Gastrocnemius medialis (tissue), 4 donors: ENCODE results near the gene RBFOX2.

Experiments used
- CTCF ChIP-seq, 5 experiments: fragments of 450-650 bp in 3 of 5; fragments of 200-600 bp in 2 of 5; sonication (generic) in 2 of 5; IDR thresholded peaks in 4 of 5; conservative IDR thresholded peaks in 1 of 5; 1 replicate in 4 of 5; 2 replicates in 1 of 5; pipeline ENCODE4 v1.5.1; 2016 to 2019; ENCODE audit warnings: antibody characterized with exemption in 5 of 5, mild to moderate bottlenecking in 3 of 5, moderate library complexity in 3 of 5
- POLR2A ChIP-seq, 2 donors: fragments of 450-650 bp; IDR thresholded peaks; one replicate each; pipeline ENCODE4 v1.6.1; 2017; ENCODE audit warnings: antibody characterized with exemption in 2 of 2, mild to moderate bottlenecking in 2 of 2, moderate library complexity in 2 of 2

GRCh38 chr22:35733036-35733435 lies 295.6 kb downstream of the RBFOX2 start:
- TF ChIP-seq CTCF (IDR thresholded peaks at IDR 0.05 in 4 of 5, conservative IDR thresholded peaks at IDR 0.05 in 1 of 5) (no peak), POLR2A (IDR thresholded peaks at IDR 0.05) (no peak)
